ENCODE measurements around the gene SLC12A4. TPM values are rescaled to one million over a fixed set of nuclear protein-coding genes. Genes with fewer than 3 reads are reported as not detected.
A peak's percentile ranks its signal among the peaks of the same experiment; 100 is the strongest.

Gene SLC12A4
- total and polyA plus RNA-seq, 2 of the 13 experiments (the other 11 are each of a cell fraction or from before 2014, with no cell fraction given), result 65.1 to 84.3 TPM

DNA sequence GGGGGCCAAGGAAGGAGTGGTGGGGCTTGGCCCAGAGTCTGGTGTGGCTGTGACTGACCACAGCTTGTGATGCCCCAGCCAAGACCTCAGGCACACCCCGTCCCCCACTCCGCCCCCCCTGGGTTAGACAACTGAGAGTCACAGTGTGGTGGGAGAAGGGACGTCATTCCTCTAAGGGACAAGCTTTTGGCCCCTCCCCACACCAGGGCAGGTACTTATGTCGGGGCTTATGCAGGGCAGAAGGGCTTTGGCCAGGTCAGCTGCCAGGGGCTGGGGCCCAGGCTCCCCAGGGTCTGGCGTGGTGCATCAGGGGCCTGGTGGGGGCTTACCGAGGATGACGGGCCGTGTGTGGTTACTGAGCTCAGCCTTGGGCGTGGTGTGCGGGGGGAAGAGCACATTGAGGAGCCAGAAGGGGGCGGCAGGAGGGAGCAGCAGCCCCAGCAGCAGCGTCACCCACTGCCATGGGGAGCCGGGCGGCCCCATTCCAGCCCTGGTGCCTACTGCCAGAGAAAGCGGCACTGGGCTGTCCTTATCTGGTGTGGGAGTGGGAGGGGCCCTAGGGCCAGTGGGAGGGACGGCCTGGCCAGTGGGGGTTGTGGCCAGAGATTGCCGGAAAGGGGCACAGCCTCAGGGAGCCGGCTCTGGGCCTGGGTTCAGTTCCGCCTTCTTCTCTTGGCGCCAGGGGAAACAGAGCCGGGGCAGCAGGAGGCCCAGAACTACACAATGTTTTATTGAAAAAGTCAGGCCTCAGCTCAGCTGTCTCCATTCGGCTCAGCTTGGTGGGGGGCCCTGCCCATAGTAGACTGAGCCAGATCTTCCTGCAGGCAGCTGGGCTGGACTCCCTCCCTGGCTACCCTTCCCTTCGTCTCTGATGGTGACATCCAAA, 24.6 kb downstream of the SLC12A4 start, which contains the start of gene LCAT (continued):
- peak; percentile 58 for TF ChIP-seq ZNF574 (CRISPR knock-in tag; IDR thresholded peaks at IDR 0.05)
- TF ChIP-seq, protein P1, sequence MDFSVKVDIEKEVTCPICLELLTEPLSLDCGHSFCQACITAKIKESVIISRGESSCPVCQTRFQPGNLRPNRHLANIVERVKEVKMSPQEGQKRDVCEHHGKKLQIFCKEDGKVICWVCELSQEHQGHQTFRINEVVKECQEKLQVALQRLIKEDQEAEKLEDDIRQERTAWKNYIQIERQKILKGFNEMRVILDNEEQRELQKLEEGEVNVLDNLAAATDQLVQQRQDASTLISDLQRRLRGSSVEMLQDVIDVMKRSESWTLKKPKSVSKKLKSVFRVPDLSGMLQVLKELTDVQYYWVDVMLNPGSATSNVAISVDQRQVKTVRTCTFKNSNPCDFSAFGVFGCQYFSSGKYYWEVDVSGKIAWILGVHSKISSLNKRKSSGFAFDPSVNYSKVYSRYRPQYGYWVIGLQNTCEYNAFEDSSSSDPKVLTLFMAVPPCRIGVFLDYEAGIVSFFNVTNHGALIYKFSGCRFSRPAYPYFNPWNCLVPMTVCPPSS (IDR thresholded peaks at IDR 0.05), result no peak
- TF ChIP-seq USF2 (IDR thresholded peaks at IDR 0.05; ENCODE audit: low read depth, low read length), result no peak
- peak; percentile 35; the same call in 1 of the 2 replicates for TF ChIP-seq USF2 (CRISPR knock-in tag; IDR thresholded peaks at IDR 0.05; ENCODE audit: borderline replicate concordance)
- peak; percentile 56; the same call in 1 of the 2 replicates for TF ChIP-seq KDM5A (IDR thresholded peaks at IDR 0.05; ENCODE audit: borderline replicate concordance, low read length)
- peak; percentile 74 for TF ChIP-seq BRF2 (CRISPR knock-in tag; IDR thresholded peaks at IDR 0.05)
- TF ChIP-seq SKIL (CRISPR knock-in tag; IDR thresholded peaks at IDR 0.05; ENCODE audit: borderline replicate concordance), result peak; percentile 8; the same call in 1 of the 2 replicates
- peak; percentile 33; the same call in 1 of the 2 replicates for TF ChIP-seq RFXAP (CRISPR knock-in tag; IDR thresholded peaks at IDR 0.05; ENCODE audit: borderline replicate concordance)
- no peak for TF ChIP-seq SOX6 (IDR thresholded peaks at IDR 0.05)
- no peak; the same call in 1 of the 2 replicates for TF ChIP-seq SOX6 (CRISPR knock-in tag; IDR thresholded peaks at IDR 0.05)
- TF ChIP-seq ZFAT (CRISPR knock-in tag; conservative IDR thresholded peaks at IDR 0.05), result no peak
- TF ChIP-seq ZNF772 (CRISPR knock-in tag; IDR thresholded peaks at IDR 0.05), result peak; percentile 40; the same call in 1 of the 2 replicates
- TF ChIP-seq ZNF563 (CRISPR knock-in tag; IDR thresholded peaks at IDR 0.05), result peak; percentile 61; the same call in 1 of the 2 replicates
